HUDEP-2 (cell line): ENCODE data around the gene ABCF2.

Experiments
- DNase-seq, 76 experiments: peaks; one replicate each; lab custom pipeline; 2025; ENCODE audit not compliant: unreplicated experiment in 76 of 76; lab: John Stamatoyannopoulos, UW

ABCF2 gene

DNA sequence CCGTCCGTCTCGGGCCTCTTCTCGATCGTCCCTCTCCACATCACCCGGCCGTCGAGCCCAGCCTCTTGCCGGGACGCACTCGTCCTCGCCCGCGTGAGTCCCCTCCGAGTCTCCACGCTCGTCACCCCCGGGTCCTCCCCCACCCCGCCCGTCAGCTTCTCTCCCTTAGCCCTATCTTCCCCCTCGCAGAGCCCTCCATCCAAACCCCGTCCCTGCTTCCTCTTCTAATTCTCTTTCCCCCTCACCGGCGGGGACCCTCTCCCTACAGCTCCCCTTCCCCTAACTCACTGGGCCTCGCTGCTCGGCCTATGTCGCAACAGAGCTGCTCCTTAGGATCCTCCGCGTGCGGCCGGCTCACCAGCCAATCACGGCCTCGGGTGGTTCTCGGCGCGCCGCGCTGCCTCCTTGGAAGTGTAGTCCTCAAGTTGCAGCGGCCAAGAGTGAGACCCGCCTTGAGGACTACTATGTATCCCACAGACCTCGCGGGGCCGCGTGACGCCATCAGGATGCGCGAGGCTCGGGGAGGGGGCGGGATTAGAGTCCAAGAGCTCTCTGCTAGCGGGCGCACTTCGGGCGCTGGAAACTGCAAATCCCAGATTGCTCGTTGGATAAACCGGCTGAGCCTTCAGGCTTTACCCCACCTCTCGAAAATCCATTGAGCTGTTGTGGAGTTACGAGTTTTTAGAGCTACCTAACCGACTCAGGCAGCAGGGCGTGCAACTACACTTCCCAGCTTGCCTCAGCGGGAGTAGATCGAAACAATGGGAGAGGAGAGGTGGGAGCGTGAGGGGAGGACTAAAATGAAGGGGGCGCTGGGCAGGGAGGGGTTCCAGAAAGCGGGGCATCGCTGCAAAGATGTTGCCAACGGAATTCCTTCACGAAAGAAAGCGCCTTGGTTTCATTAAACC lies at the start of gene ABCF2:
ABCF2 (minus strand) TSS at position 331 of the 908 bp plus-strand sequence. CDS start 747 bp downstream, outside the sequence.
- DNase-seq: peak in 75 of 76 experiments; percentile 68 to 97 (median 93)

DNA sequence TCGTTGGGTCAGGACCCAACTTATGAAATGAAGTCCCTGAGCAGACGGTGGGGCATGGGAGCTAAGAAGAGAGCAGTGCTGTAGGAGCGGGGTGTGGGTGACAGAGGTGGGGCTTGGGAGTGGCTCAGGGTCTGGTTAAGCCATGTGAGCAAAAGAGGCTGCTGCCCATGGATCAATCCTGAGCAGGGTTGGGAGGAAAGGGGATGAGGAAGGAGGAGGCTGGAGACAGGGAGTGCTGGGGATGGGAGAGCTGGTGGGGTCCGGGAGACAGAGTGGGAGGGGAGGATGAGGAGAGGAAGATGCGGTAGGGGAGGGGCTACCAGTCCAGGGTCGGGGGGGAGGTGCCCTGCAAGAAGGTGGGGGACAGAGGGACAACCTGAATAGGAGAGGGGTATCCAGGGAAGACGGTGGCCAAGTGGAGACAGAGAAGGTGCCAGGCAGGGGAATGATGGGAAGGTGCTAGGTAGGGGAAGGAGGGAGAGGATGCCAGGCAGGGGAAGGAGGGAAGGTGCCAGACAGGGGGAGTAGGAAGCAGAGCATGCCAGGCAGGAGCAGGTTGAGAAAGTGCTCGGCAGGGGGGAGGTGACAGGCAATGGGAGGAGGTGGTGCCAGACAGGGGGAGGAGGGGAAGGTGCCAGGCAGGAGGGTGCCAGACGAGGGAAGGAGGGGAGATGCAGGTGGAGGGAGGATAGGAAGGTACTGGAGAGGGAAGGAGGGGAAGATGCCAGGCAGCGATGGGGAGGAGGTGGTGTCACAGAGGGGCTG lies 49.0 kb upstream of the ABCF2 start:
- DNase-seq: no peak

DNA sequence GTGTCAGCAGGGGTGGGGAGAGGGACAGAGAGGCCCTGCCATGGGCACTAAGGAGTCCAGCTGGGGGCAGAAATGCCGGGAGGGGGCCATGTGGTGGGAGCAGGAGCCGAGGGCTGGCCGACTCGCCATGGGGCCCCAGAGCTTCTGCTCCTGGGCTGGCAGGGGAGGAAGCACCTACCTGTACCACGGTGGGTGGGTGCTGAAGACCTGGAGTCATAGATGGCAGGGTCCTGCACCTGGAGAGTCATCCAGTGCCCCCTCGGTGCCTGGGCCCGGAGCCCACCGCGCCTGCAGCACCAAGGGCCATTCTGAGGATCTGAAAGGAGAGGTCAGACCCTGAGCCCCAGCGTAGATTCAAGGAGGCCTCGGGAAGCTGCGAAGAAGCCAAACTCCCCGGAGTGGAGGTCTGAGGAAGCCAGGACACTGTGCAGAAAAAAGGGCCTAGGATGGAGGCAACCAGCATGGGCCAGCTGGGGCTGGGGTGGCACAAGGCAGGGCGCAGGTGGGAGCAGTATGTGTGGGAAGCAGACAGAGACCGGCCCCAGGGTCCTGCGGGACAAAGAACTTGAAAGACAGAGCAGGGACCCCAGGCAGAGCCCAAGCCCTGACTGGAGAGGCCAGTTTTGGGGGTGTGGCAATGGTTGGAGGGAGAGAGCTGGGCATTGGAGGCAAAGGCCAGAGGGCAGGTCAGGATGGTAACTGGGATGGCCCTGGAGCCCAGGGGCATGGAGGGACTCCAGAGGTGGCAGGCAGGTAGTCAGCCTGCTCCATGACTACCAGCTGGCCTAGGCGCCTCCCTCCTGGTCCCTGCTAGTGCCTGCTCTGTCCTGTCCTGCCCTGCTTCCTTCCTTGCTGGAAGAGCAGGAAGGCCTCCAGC lies 48.2 kb upstream of the ABCF2 start:
- DNase-seq: no peak

DNA sequence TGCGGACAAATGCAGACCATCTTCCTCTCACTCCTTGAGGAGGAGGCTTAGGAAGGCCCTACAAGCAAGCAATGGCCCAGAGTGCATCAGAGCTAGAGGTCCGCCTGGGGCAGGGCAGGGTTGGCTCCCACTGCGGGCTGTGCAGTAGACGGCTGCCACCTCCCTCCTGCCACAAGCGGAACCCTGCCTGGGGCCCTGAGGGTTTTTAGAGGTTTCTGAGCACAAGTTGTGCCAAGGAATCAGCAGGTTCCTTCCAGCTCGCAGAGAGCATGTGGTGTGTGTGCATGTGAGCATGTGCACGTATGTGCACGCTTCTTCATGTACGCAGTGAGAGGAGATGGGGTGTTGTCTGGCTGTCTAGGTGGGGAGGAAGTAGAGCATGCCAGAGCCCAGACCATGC lies 47.4 kb upstream of the ABCF2 start:
- DNase-seq: no peak

DNA sequence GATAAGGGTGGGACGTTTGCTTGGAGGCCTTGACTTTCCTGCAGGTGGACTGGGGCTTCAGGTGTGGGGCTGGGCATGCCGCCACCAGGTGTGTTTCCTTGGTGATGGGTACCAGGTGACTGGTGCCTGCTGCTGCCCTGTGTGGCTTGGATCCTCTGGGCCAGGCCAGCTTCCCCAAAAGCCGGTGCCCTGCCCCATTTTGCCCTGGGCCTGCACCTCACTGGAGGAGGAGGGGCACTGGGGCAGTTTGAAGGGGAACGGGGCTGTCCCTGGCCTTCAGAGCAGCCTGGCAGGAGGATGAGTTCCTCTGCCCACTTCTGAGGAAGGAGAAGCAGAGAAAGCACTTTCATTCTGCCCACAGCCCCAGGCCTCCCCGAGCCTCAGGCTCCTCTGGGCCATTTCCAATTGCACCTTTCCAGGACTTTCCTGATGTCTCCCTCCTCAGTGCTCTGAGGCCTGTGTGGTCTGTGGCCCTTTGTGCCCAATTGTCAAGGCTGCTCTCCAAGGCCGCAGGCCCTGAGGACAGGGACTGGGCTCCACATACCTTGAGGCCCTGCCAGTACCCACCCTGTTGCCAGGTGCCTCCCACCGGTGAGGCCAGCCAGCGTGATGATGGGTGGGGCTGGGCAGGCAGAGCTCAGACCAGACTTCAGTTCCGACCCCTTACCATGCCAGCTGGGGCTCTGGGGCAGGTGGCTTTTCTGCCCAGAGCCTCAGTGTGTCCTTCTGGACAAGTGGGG lies 46.8 kb upstream of the ABCF2 start:
- no peak for DNase-seq

DNA sequence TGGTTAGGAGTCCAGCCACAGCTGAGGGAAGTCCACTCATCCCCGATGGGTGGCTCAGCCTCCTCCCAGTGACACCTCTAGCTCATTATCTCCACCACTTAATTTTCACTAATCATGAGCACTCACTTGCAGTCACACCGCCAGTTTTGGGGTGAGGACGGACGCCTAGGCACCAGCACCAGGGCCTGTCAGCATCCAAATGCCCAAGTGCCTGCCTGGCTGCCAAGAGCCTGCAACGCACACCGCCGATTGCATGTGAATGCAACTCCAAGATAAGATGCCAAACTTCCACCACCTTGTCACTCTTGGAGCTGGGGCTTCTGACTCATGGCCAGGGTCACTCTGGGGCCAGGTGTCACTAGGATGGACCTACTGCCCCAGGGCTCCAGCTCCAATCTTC lies 45.9 kb upstream of the ABCF2 start:
- peak in 5 of 76 experiments; percentile 3 to 13 (median 7) for DNase-seq

DNA sequence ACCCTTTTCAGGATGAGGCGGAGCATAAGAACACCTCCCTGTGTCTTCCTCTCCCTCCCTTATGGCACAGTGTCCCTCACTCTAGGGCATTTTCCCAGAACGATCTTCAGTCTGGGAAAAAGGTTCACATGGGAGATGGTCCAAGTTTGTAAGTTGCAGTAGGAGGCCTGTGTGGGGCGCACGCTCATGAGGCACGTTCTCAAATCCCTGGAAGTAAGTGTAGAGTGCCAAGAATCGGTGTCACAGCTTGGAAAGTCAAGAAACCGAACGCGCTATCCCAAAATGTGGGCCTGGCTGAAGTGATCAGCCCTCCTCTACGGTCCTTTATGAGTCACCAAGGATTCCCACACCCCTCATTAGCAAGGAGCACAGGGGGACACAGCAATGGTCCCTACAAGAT lies 45.4 kb upstream of the ABCF2 start:
- no peak for DNase-seq

DNA sequence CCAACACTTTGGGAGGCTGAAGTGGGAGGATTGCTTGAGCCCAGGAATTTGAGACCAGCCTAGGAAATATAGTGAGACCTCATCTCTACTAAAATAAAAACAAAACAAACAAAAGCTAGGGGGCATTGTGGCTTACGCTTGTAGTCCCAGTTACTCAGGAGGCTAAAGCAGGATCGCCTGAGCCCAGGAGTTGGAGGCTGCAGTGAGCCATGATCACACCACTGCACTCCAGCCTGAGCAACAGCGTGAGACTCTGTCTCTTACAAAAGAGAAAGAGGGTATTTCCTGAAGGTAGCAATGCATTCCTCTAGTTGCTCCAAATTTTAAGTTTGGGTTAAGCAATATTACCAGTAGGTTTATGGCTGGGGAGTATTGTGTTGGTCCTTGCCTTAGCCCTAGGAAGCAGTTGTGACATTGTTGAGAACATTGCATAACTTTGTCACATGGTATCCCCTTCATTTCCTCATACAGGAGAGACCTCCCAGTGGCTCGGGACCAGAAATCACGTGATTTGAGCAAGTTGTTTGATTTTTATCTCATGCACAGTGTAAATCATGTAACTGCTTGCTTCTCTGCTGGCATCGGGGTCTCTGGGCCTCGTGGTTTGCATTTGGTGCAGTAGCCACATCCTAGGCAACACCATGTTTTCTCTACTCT lies 44.8 kb upstream of the ABCF2 start:
- no peak for DNase-seq

DNA sequence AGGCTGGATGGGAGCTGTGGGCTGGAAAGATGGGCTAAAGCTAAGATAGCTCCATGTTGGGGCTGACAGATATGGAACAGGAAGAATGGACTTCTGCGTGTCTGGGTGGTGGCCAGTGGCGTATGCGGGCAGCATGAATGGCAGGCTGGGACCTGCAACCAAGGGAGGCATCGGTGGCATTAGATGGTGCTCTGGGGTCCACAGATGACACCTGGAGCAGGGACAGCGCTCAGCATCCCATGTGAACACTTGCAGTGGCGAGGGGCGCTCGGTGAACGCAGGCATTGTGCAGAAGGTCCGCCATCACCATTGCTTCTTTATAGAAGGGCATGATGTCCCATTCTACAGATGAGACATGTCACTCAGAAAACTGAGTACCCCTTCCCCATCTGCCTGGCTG lies 42.5 kb upstream of the ABCF2 start:
- no peak for DNase-seq

DNA sequence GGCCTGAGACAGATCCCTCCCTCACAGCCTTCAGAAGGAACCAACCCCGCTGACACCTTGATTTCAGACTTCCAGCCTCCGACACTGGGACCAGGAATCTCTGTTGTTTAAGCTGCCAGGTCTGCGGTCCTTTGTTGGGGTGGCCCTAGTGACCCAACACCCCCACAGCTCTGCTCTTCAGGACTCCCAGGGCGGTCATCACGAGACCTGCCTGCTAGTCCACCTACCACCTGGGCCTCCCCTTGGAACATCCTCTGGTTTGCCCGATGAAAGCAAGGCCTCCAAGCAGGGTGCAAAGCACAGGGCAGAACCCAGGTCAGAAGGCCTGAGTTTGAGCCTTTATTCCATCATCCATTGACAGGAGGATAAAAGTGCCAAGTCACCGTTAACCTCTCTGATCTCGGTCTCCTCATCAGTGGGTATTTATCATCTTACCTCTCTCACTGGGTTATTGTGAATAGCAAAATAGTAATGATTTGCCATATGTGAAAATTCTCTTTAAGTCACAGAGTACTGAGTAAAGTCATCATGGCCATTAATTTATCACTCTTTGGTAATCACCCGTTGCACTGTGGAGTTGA lies 38.4 kb upstream of the ABCF2 start:
- no peak for DNase-seq

DNA sequence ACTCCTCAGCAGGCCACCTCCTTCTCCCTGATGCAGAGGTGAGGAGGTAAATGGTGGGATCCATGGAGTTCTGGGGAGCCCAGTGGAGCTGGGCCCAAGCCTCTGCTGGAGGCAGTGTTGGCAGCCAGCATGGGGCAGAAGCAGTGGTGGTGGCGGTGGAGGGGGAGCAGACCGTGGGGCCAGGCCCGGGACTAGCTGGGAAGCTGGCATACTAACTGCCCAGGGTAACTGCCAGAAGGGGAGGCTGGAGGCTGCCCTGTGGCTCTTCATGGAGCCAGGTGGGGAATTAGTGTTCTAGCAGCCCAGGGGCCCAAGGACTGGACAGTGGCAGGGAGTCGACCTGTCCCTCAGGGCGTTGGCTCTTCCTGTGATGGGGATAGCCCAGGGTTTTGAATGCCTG lies 37.6 kb upstream of the ABCF2 start:
- no peak for DNase-seq

DNA sequence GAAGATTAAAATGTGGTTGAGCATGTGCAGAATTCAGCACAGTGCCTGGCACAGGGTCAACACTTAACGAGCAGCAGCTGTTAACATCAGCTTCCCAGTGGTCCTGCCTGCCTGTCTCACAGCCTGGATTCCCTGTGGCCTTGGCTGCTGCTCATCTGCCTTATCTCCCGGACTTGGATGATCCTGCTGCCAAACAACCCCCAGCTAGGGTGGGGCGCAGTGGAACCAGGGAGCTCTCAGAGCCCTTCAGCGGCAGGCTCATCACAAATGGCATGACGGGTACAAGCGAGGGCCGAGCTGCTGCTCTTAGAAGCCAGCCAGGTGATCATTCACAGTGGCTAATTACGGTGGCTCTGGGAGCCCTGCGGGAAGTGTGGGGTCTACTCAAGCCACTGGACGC lies 34.5 kb upstream of the ABCF2 start:
- no peak for DNase-seq

DNA sequence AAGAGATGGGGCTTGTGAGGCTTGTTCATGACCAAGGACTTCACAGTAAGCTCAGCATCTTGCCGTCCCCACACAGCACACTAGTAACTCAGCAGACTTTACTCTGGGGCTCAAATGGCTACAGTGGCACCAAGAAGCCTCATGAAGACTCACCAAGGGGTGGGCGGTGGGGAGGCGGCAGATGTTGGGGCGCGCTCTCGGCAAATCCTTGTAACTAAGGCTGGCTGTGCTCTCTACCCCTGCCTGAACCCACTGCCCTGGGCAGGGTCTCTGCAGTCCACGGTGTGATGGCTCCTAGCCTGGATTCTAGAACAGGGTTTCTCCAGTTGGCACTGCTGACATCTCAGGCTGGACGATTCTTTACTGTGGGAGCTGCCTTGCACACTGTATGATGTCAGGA lies 33.9 kb upstream of the ABCF2 start:
- DNase-seq: no peak

DNA sequence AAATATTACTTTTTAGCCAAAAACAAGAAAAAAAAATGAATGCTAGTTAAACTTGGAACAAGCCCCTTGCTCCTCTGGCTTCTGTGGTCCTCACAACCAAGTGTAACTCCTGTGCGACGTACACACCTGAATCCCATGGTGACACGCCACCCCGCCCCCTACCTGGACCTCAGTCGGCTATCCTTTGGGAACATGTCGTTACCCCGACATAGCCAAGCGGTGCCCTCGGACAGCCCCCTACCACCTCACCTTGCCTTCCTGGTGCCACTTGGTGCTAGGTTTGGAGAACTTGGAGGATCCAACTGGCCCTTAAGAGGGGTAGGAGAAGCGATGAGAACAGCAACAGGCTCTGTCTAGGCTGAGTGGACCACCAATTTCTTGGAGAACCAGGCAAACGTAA lies 33.5 kb upstream of the ABCF2 start:
- no peak for DNase-seq

DNA sequence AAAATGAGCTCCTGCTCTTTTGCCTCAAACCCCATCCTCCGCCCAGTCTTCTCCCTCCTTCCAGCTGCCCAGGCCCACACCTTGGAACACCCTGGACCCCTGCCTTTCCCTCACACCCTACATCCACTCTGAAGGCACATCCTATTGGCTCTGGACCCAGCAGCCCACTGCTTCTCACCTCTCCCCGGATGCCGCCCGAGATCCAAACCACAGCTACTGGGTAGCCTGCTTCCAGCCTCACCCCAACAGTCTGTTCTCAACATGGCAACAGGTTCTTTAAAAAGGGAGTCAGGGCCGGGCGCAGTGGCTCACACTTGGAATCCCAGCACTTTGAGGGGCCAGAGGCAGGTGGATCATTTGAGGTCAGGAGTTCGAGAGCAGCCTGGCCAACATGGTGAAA lies 31.0 kb upstream of the ABCF2 start:
- no peak for DNase-seq

DNA sequence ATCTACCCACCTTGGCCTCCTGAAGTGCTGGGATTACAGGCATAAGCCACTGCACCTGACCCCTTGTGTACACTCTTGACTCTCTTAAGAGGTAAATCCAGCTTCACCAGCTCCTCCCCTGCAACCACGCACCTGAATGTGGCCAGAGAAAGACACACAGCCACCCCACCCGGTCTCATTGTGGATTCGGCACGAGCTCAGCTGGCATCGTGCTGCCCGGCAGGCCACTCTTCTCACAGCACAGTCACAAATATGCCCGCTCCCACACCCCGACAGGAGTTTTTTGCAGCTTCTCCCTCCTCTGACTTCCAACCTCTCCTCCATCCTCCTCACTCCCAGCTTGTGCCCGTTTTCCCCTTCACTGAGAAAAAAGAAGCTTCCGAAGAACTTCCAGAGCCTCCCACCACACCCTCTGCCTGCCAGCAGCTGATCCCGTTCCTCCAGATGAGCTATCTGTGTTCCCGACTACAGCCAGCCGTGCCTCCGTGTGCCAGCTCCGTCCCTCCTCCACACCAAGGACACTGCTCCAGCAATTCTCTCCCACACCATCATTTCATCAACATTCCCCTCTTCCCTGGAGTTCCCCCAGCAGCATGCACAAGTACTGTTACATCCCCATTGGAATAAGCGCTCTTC lies 29.5 kb upstream of the ABCF2 start:
- no peak for DNase-seq

DNA sequence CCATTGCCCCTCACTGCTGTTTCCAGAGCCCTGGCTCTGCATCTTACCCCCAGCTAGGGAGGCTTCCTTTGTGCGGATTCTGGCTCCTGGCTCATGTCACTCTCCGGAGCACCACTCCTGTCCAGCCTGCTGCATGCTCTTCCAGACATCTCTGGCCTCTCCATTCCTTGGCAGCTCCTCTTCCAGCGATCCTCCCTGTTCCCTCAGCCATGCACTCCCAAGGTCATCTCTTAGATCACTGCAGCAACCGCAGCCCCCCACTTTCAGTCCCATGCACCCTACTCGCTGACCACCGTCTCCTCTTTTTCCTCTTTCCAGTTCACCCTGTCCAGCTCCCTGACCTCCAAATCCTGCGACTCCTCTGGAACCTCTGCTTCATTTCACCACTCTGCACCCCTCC lies 28.4 kb upstream of the ABCF2 start:
- no peak for DNase-seq

DNA sequence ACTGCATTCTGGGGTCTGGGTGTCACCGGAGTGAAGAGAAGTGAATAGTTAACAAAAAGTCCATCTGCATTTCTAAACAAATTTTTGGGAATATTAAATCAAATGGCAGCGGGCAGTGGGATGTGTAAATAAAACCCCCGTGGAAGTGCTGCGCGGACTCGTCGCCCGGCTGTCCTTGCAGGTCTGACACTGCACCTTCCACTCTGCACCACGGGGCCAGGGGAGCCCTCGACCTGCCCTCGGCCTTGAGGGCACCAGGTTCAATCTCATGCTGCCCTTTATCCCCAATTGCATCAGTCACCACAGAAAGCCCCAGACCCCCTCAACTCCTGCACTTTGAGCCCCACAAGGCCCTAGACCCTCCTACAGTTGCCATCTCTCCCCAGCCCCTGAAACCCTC lies 27.8 kb upstream of the ABCF2 start:
- DNase-seq: no peak

DNA sequence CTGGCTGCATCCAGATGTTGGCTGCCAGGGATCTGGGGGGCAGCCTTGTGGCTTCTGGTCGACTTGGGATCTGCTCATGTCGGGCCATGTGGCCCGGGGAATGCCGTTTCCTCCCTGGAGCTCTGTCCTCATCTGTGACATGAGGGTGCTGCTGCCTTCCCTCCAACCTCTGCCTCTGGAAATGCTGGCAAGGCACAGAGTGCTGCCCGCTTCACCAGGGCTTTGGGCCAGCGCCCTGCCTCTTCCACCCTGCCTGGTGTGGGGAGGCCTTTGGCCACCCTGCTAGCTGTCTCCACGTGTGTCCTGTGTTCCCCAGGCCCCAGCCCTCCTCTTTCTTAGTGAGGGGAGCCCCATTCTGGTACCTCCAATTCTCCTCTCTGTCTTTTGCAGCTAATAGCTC lies 27.3 kb upstream of the ABCF2 start:
- no peak for DNase-seq
